ENCODE data around the gene CNPY4. TPM values are rescaled to one million over a fixed set of nuclear protein-coding genes. Genes with fewer than 3 reads are reported as not detected.

Gene CNPY4
- total and polyA plus RNA-seq, 10 of the 15 experiments (the other 5 are each of a cell fraction or from before 2014, with no cell fraction given), result 2.5 to 9.2 (median 6.8) TPM

GRCh38 chr7:100130608-100131453 lies 11.4 kb downstream of the CNPY4 start:
- SMC1A ChIA-PET (ENCODE audit: uncharacterized antibody, unreplicated experiment), result interaction anchor here (0.7 to 4.8 kb wide), 15 partner anchors 11 to 239 kb away, joined by 3 to 41 read pairs (median 6); partner anchors contain the start of genes AP4M1, MCM7 and TRIM4
- no TSS peak for BruUV-seq (replicated peaks)
- RAD21 ChIA-PET (ENCODE audit: unreplicated experiment), result interaction anchor here (0.6 to 5.1 kb wide), 12 partner anchors 18 to 1363 kb away, joined by 3 to 49 read pairs (median 4); partner anchors contain the start of genes AP4M1, LAMTOR4 and ZKSCAN1
- TF ChIP-seq MLLT1 (IDR thresholded peaks at IDR 0.05) (peak; percentile 80), SMAD5 (IDR thresholded peaks at IDR 0.05; ENCODE audit: low read depth) (no peak), MTA2 (IDR thresholded peaks at IDR 0.05; ENCODE audit: low read depth) (no peak), RELA (IDR thresholded peaks at IDR 0.05; ENCODE audit: borderline replicate concordance, partially characterized antibody) (no peak), ATF7 (IDR thresholded peaks at IDR 0.05; ENCODE audit: low read depth) (no peak), ATF3 (IDR thresholded peaks at IDR 0.05; ENCODE audit: borderline replicate concordance, extremely low read depth, low read depth, low read length) (no peak), CTCF (IDR thresholded peaks at IDR 0.05 in 2 of 3, conservative IDR thresholded peaks at IDR 0.05 in 1 of 3; ENCODE audit: control insufficient read depth in 2 of 3, extremely low read depth in 1 of 3, insufficient read depth in 1 of 3, low read depth in 3 of 3, low read length in 3 of 3) (peak; percentile 68 to 81 (median 77)), BHLHE40 (IDR thresholded peaks at IDR 0.05; ENCODE audit: borderline replicate concordance in 1 of 2, low read depth in 2 of 2, low read length in 1 of 2) (no peak), PML (IDR thresholded peaks at IDR 0.05; ENCODE audit: low read length) (no peak), RFX5 (IDR thresholded peaks at IDR 0.05; ENCODE audit: low read depth, low read length) (no peak), YY1 (IDR thresholded peaks at IDR 0.05; ENCODE audit: low read depth, low read length) (0 out of 2 replicates have a peak, but pooled peaks have one; percentile 30), SMC3 (IDR thresholded peaks at IDR 0.05; ENCODE audit: borderline replicate concordance, low read length) (peak; percentile 46; the same call in 1 of the 2 replicates), IRF3 (IDR thresholded peaks at IDR 0.05) (no peak), RAD21 (IDR thresholded peaks at IDR 0.05; ENCODE audit: insufficient read depth, low read depth, low read length) (peak; percentile 57), USF1 (IDR thresholded peaks at IDR 0.05; ENCODE audit: borderline replicate concordance, extremely low read length, insufficient read depth, low read depth, low read length) (no peak), NBN (IDR thresholded peaks at IDR 0.05) (peak; percentile 75; the same call in 1 of the 2 replicates)

More at GRCh38 chr7:100130608-100131453, 11.4 kb downstream of the CNPY4 start:
- intact Hi-C loops (cut with micrococcal nuclease; ENCODE audit: unreplicated experiment) (loop anchor here (5.0 kb wide), 3 partner anchors 211 to 276 kb away; no protein-coding TSS in a partner anchor), in situ Hi-C loops (cut with MboI) (loop anchor here (5.0 kb wide), 1 partner anchor 276 kb away; no protein-coding TSS in a partner anchor)
- 12% methylated on average over 24 of the region's 24 CpGs for WGBS (ENCODE audit: insufficient coverage, insufficient replicate concordance, low lambda C conversion rate, missing lambda C conversion rate)
- Histone ChIP-seq H3K36me3 (ENCODE audit: control insufficient read depth in 2 of 2, insufficient read depth in 2 of 2, low read length in 1 of 2) (no peaks in the 10 kb centered on the region), H4K20me1 (ENCODE audit: control insufficient read depth, insufficient read depth) (no peaks in the 10 kb centered on the region), H3K9ac (ENCODE audit: control insufficient read depth, insufficient read depth, low read length) (no peak overlapping the region), H3K27me3 (replicated peaks in 1 of 2; ENCODE audit: control insufficient read depth in 2 of 2, insufficient read depth in 2 of 2, low read length in 1 of 2) (no peaks in the 10 kb centered on the region), H3K79me2 (ENCODE audit: control insufficient read depth, insufficient read depth, low read length) (peaks cover 10% of the 10 kb centered on the region), H3K4me3 (no peak overlapping the region), H3K4me1 (ENCODE audit: control insufficient read depth, insufficient read depth, low read length) (peaks cover 9% of the 10 kb centered on the region), H3K27ac (ENCODE audit: control insufficient read depth, insufficient read depth) (no peak overlapping the region), H3K4me2 (ENCODE audit: control insufficient read depth, insufficient read depth) (0 out of 2 replicates have a peak overlapping the region, but pooled peaks have one; percentile 51), H2AFZ (ENCODE audit: control insufficient read depth, low read depth, low read length) (peak overlapping the region; percentile 3; the same call in 1 of the 2 replicates), H3K9me3 (replicated peaks; ENCODE audit: control insufficient read depth, insufficient read depth, low read length) (no peaks in the 10 kb centered on the region)
- DNase-seq (ENCODE audit: low read depth, low spot score) (no peak), ATAC-seq (no peak), FAIRE-seq (no peak)
- ChIA-PET CTCF (interaction anchor here (0.6 to 7.9 kb wide), 31 partner anchors 8 to 288 kb away, joined by 3 to 107 read pairs (median 5); partner anchors contain the start of genes AP4M1, AZGP1, LAMTOR4 and MCM7), POLR2A (interaction anchor here (0.7 to 1.4 kb wide), 3 partner anchors 18 to 45 kb away, joined by 3 read pairs; partner anchors contain the start of gene LAMTOR4)

Measured in GM12878 (cell line).